GM12878 (cell line): ENCODE data around the gene ZNF200.
"Not testable (repeated sequence)": the region's sequence is repeated elsewhere in the genome, so short reads cannot be mapped to it uniquely, and the experiment has no call there.

Experiments used
- BMI1 ChIP-seq: fragments of 450-650 bp; IDR thresholded peaks from 2 replicates; pipeline ENCODE4 v1.6.1; 2016; ENCODE audit warnings: mild to moderate bottlenecking, moderate library complexity, borderline replicate concordance
- CTCF ChIP-seq, 3 experiments: IDR thresholded peaks in 2 of 3; conservative IDR thresholded peaks in 1 of 3; 2 replicates each; pipeline ENCODE4 v1.5.1; 2011; ENCODE audit warnings: low read depth in 3 of 3, low read length in 3 of 3, mild to moderate bottlenecking in 3 of 3, control low read depth in 2 of 3, moderate library complexity in 2 of 3, inconsistent platforms in 1 of 3, mixed read lengths in 1 of 3; ENCODE audit not compliant: control insufficient read depth in 2 of 3, insufficient read depth in 1 of 3; ENCODE audit errors: extremely low read depth in 1 of 3
- JUND ChIP-seq: IDR thresholded peaks from 2 replicates; pipeline ENCODE4 v1.6.1; 2012; ENCODE audit warnings: low read depth, mild to moderate bottlenecking, low read length, improper control_type of control experiment, moderate library complexity
- NR2C2 ChIP-seq: IDR thresholded peaks from 2 replicates; pipeline ENCODE4 v1.6.1; 2011; ENCODE audit warnings: borderline replicate concordance, low read depth; ENCODE audit not compliant: control insufficient read depth, insufficient read length
- NRF1 ChIP-seq: conservative IDR thresholded peaks from 2 replicates; pipeline ENCODE4 v1.6.1; 2011; ENCODE audit warnings: mild to moderate bottlenecking, low read depth, low read length, improper control_type of control experiment
- RAD21 ChIP-seq: IDR thresholded peaks from 2 replicates; pipeline ENCODE4 v1.6.1; 2011; ENCODE audit warnings: mild to moderate bottlenecking, low read depth, low read length, moderate library complexity; ENCODE audit not compliant: insufficient read depth
- YBX1 ChIP-seq: fragments of 450-650 bp; IDR thresholded peaks from 2 replicates; pipeline ENCODE4 v1.6.1; 2016; ENCODE audit warnings: antibody characterized with exemption

- not testable (repeated sequence) for TF ChIP-seq CTCF (IDR thresholded peaks at IDR 0.05 in 2 of 3, conservative IDR thresholded peaks at IDR 0.05 in 1 of 3; ENCODE audit: control insufficient read depth in 2 of 3, extremely low read depth in 1 of 3, insufficient read depth in 1 of 3, low read depth in 3 of 3, low read length in 3 of 3); YBX1; BMI1; JUND; NRF1; NR2C2; RAD21
These were observed 35.8 kb upstream of the ZNF200 start for GRCh38 chr16:3270718-3271117.
